IPS-18c (cell line): ENCODE measurements around the gene CHI3L1.

Experiments used
- H3K4me3 ChIP-seq: 2 replicates; pipeline ENCODE4 v1.7.0; 2013; ENCODE audit warnings: low read depth, mild to moderate bottlenecking, low read length, moderate library complexity; ENCODE audit not compliant: insufficient read depth
- H3K9me3 ChIP-seq: one replicate; pipeline ENCODE4 v1.6.1; 2013; ENCODE audit warnings: mild to moderate bottlenecking, low read length, moderate library complexity; ENCODE audit not compliant: control insufficient read depth, insufficient read depth

Gene CHI3L1

GRCh38 chr1:203175827-203176241, 10.7 kb downstream of the CHI3L1 start:
- Histone ChIP-seq H3K9me3 (no peaks in the 10 kb centered on the region), H3K4me3 (no peak overlapping the region)

DNA sequence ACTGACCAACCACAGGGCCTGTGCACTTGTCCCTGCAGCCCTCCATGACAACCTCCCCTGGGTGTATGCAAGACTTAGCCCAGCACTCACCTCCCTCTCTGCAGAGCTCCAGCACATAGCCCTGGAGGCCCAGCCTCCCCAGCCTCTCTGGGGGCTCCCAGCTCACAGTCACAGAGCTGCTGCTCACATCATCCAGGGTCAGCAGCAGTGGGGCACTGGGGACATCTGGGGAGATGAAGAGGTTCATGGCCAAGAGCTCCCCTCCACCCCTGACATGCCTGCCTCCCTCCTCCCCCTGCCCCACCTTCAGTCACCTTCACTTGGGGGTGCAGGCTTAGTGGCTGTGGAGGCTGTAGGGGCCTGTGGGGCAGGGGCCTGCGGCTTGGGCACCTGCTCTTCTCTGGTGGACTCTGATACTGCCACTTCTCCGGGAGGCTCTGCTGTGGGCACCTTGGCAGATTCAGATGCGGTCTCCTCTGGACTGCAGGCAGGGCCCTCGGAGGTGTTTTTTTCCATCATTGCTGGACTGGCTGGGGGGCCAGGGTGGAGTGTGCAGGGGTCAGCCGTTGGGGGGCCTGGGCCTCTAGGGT, 11.2 kb downstream of the CHI3L1 start, which contains the start of gene MYBPH:
Gene MYBPH, minus strand, starts transcription at position 590 of the 590 bp plus-strand sequence. Its CDS starts 71 bp downstream, at position 519.
- no peaks in the 10 kb centered on the region for H3K9me3 ChIP-seq
- H3K4me3 ChIP-seq, result no peak within 1 kb of the TSS

DNA sequence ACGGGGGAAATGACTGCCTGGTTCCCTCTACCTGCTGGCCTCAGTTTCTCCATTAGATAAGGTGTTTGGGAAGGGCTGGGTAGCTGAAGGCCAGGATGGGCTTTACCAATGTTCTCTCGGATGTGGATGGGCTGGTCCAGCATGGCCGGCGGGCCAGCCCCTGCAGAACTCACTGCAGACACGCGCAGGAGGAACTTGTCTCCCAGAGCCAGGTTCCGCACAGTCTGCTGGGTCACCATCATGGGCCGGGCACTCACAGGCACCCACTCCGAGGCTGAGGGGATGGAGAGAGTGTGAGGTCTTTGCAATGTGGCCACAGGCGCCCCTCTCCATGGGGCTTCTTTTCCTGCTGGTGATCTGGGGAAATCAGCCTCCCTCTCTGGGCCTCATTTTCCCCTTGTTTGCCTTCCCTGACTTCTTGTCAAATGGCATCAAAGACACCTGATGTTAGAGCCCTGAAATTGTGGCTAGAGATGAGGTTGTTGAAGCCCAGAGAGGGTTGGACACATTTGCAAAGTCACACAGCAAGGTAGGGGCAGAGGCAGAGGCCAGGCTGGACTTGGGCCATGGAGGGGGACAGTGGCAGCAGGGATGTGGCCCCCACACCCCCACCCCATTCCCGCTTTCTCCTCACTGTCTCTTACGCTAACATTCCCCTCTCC, 12.0 kb downstream of the CHI3L1 start:
- no peak overlapping the region for H3K4me3 ChIP-seq
- H3K9me3 ChIP-seq, result no peaks in the 10 kb centered on the region

DNA sequence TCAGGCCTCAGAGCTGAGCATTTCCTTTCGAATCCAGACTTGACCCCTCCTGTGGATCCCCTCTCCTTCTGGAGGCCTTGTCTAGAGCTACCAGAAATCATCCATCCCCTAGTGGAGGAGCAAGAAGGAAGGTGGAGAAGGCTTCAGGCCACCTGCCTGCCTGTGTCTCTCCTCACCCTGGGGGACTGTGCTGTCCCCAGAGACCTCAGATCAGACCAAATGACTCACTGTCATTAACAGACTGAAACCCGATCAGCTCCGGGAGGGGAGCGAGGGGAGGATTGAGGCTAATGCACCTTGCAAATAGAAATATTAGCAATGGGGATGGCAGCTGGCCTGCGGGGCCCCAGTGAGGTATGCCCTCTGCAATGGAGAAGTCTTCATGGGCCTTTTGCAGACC, 12.9 kb downstream of the CHI3L1 start:
- Histone ChIP-seq H3K9me3 (no peaks in the 10 kb centered on the region), H3K4me3 (no peak overlapping the region)

DNA sequence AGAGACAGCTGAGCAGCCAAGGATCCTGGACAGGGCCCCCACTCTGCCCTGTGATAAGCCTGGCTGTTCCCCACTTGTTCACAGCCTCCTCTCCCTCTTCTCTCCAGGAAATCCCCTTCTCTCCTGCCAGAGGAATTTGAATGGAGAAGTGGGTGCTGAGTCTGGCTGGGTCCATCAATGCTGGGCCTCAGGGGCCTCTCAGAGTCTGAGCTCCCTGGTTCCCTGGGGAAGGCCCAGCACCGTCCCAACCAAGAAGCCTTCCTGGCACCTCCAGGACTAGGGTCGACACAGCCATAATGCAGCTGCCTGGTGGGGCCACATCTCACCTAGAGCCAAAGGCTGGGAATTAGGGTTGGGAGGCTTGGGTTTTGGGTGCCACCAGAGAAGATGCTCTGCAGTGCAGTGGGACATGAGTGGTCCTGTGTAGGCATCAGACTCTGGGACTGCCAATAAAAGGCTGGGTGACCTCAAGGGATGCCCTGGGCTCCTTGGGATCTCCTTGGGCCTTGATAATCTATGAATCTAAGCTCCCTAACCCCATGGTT, 13.4 kb downstream of the CHI3L1 start:
- Histone ChIP-seq H3K9me3 (no peaks in the 10 kb centered on the region), H3K4me3 (no peak overlapping the region)

DNA sequence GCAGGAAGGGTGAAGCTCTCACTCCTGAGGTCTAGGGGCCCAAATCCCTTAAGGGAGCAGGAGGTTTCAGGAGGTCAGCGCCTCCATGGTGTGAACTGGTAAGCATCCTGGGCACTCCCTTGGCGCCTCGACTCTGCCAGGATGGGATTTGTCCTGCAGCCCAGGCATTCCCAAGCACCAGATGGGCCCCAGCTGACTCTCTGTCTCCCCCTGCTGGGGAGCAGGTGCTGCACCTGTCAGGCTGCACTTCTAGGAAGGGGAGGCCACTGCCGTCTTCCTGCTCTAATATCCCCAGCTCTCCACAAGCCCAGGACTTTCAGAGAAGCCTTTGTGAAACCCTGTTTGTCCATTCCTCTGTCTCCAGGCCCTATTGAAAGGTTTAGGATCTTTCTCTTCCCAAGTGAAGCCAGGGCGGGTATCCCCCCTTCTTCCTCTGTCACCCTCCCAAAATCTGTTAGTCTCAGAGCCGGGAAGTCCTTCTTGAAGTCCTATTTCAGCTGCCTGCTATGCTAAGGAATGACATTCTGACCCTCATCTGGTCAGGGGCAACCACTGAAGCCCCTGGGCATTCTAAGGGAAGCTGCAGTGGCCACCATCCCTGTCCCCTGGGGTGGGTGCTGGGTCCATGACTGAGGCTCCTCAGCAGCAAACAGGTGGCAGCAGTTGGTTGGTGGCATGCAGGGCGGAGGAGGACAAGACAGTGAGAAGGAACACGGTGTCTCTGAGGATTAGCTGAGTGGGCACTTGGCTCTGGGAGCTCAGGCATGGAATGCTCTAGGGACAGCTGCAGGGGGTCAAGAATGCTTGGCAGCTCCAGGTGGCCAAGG, 14.1 kb downstream of the CHI3L1 start:
- no peaks in the 10 kb centered on the region for H3K9me3 ChIP-seq
- H3K4me3 ChIP-seq, result no peak overlapping the region

GRCh38 chr1:203171341-203172183, 14.9 kb downstream of the CHI3L1 start:
- Histone ChIP-seq H3K4me3 (no peak overlapping the region), H3K9me3 (no peaks in the 10 kb centered on the region)

- Histone ChIP-seq H3K4me3 (no peak overlapping the region), H3K9me3 (no peaks in the 10 kb centered on the region)
Observed at GRCh38 chr1:203170625-203171330, 15.7 kb downstream of the CHI3L1 start.

- Histone ChIP-seq H3K4me3 (no peak overlapping the region), H3K9me3 (no peaks in the 10 kb centered on the region)
Observed at GRCh38 chr1:203169770-203170520, 16.6 kb downstream of the CHI3L1 start.

GRCh38 chr1:203168991-203169390, 17.5 kb downstream of the CHI3L1 start:
- H3K9me3 ChIP-seq, result no peaks in the 10 kb centered on the region

GRCh38 chr1:203168256-203168786, 18.2 kb downstream of the CHI3L1 start:
- no peaks in the 10 kb centered on the region for H3K9me3 ChIP-seq
- no peak overlapping the region for H3K4me3 ChIP-seq

More at GRCh38 chr1:203168991-203169390, 17.5 kb downstream of the CHI3L1 start:
- H3K4me3 ChIP-seq, result no peak overlapping the region

GRCh38 chr1:203167913-203168200, 18.6 kb downstream of the CHI3L1 start:
- Histone ChIP-seq H3K9me3 (no peaks in the 10 kb centered on the region), H3K4me3 (no peak overlapping the region)

DNA sequence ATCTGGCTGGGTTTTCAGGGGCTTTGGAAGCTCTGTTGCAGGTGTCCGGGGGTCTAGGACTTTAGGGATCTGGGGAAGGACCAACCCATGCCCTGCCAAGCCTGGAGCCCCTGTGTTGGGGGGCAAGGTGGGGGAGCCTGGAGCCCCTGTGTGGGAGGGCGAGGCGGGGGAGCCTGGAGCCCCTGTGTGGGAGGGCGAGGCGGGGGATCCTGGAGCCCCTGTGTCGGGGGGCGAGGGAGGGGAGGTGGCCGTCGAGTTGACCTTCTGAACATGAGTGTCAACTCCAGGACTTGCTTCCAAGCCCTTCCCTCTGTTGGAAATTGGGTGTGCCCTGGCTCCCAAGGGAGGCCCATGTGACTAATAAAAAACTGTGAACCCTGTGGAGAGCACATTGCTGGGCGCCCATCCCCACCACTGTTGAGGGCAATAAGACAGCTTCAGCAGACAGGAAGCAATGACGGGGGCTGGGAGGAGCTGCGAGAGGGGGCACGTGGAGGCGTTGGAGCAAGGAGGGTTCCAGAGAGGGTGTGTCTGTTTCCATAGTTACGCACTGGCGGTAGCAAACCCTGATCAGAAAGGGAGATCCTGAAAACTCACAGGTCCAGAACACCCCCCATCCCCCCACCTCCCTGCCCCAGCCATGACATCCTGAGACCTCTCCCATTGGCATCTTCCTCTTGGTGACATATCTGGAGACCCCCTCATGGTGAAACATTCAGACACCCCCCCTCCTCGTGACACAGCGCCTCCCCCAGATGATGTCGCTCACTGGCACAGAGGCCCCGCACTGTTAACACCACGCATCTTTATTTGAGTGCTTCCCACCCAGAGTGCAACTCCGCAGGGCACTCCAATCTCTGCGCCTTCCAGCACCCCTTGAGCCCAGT, 19.2 kb downstream of the CHI3L1 start:
- no peak overlapping the region for H3K4me3 ChIP-seq
- no peaks in the 10 kb centered on the region for H3K9me3 ChIP-seq

DNA sequence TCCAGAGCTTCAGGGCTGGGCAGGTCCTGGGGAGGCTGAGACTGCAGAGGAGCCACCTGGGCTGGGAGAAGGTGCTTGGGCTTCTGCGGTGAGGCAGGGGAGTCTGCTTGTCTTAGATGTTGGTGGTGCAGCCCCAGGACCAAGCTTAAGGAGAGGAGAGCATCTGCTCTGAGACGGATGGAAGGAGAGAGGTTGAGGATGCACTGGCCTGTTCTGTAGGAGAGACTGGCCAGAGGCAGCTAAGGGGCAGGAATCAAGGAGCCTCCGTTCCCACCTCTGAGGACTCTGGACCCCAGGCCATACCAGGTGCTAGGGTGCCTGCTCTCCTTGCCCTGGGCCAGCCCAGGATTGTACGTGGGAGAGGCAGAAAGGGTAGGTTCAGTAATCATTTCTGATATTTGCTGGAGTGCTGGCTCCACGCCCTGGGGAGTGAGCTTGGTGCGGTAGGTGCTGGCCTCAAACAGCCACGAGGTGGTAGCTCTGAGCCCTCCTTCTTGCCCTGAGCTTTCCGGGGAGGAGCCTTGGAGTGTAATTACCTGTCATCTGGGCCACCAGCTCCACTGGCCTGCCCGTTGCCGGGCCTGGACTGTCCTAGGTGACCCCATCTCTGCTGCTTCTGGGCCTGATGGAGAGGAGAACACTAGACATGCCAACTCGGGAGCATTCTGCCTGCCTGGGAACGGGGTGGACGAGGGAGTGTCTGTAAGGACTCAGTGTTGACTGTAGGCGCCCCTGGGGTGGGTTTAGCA, 20.1 kb downstream of the CHI3L1 start:
- Histone ChIP-seq H3K4me3 (no peak overlapping the region), H3K9me3 (no peaks in the 10 kb centered on the region)
